IgD-negative memory B cell (primary cell): ENCODE results near the gene ALDH1A2. TPM values are rescaled to one million over a fixed set of nuclear protein-coding genes. Genes with fewer than 3 reads are reported as not detected.

ENCODE experiments used
- H3K27ac Mint-ChIP-seq, 3 donors: one replicate each; pipeline ENCODE4 v1.8.0; 2020 to 2022; ENCODE audit warnings: mild to moderate bottlenecking in 3 of 3, mixed read lengths in 3 of 3, moderate library complexity in 1 of 3
- H3K27me3 Mint-ChIP-seq: one replicate; pipeline ENCODE4 v1.8.0; 2021; ENCODE audit warnings: mixed read lengths
- H3K36me3 Mint-ChIP-seq: one replicate; pipeline ENCODE4 v1.8.0; 2020; ENCODE audit warnings: mild to moderate bottlenecking, mixed read lengths
- H3K4me1 Mint-ChIP-seq, 3 donors: one replicate each; pipeline ENCODE4 v1.8.0; 2020 to 2022; ENCODE audit warnings: mixed read lengths in 3 of 3, mild to moderate bottlenecking in 1 of 3
- H3K4me3 Mint-ChIP-seq, 4 donors: one replicate each; pipeline ENCODE4 v1.8.0; 2020 to 2022; ENCODE audit warnings: mild to moderate bottlenecking in 4 of 4, mixed read lengths in 4 of 4, moderate library complexity in 3 of 4
- H3K9me3 Mint-ChIP-seq, 3 donors: one replicate each; pipeline ENCODE4 v1.8.0; 2020 to 2021; ENCODE audit warnings: mixed read lengths in 3 of 3, mild to moderate bottlenecking in 1 of 3
- polyA plus RNA-seq: library from polyadenylated mRNA; unstranded; fragments of 300-500 nt; fragmentation: Illumina TruSeq; gene quantifications from one replicate; pipeline ENCODE4 v1.2.3, GENCODE V29; 2021

The ALDH1A2 gene
- polyA plus RNA-seq, 1 donor from 2014 or later, result not detected

DNA sequence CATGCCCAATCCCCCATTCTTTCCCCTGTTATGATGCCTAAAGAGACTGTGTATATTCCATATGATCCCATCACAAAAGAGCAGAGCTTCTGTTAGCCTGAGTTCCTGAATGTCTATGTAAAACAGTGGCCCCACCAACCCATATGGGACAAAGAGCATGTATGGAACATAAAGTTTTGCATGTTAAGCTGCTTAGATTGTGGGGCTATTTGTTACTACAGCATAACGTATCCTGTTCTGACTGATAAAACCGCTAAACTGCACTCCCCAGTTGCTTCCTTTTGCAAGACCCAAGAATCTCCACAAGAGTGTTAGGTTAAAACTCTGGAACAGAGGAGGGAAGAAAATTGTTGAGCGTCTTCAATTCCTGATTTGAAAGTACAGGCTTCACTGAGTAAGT is 154.8 kb downstream of the ALDH1A2 start:
- H3K27me3 Mint-ChIP-seq, result peaks cover 10% of the 10 kb centered on the region
- no peaks in the 10 kb centered on the region for H3K4me1 Mint-ChIP-seq
- no peak overlapping the region for H3K4me3 Mint-ChIP-seq
- H3K9me3 Mint-ChIP-seq, result peaks cover 0 to 4% (median 3%) of the 10 kb centered on the region in 3 donors
- H3K27ac Mint-ChIP-seq, result no peak overlapping the region
- no peaks in the 10 kb centered on the region for H3K36me3 Mint-ChIP-seq

DNA sequence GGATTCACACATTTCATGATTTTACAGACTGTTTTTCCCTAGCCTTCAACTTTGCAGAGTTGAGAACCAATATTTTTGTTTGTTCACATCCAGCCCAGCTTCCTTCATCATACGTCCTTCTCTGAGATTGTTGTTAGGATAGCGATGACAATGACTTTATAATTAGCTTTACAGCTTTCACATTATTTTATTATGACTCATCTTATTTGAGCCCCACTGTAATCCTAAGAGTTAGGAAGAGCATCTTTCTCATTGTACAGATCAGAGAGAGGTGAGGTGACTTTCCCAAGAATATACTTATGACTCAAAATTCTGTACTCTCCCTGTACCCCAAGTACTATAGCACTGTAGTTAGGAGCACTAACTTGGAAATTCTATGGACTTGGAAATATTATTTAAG is 156.1 kb downstream of the ALDH1A2 start:
- Mint-ChIP-seq H3K27ac (no peak overlapping the region), H3K27me3 (peaks cover 10% of the 10 kb centered on the region), H3K36me3 (no peaks in the 10 kb centered on the region), H3K4me1 (no peaks in the 10 kb centered on the region), H3K4me3 (no peak overlapping the region), H3K9me3 (peaks cover 0 to 4% (median 3%) of the 10 kb centered on the region in 3 donors)

DNA sequence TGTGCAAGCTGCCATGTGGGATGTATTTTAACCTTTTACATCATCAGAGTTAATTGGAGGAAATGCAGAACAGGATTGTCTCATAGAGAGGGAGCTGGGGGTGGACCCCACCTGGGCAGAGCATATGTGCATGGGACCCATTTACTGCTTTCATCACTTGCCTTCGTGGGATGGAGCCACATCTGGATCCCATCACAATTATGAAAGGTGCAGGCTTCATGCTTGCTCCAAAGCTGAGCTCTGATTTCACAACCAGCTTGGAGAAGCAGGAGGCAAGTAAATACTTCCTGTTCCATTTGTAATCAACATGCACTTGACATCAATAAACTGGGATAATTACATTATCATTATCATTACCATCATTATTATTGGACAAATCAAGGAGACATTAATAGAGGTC is 161.9 kb downstream of the ALDH1A2 start:
- peaks cover 7% of the 10 kb centered on the region for H3K27me3 Mint-ChIP-seq
- no peaks in the 10 kb centered on the region for H3K36me3 Mint-ChIP-seq
- H3K4me3 Mint-ChIP-seq, result no peak overlapping the region
- H3K9me3 Mint-ChIP-seq, result peaks cover 0 to 7% (median 2%) of the 10 kb centered on the region in 3 donors
- no peak overlapping the region for H3K27ac Mint-ChIP-seq
- H3K4me1 Mint-ChIP-seq, result no peaks in the 10 kb centered on the region

Other genes starting within 250 kb of the ALDH1A2 start
- not detected for gene AQP9, start 72.7 kb upstream of the ALDH1A2 start, polyA plus RNA-seq